ENCODE measurements around the gene ZNF777.
"Not testable (repeated sequence)": the region's sequence is repeated elsewhere in the genome, so short reads cannot be mapped to it uniquely, and the experiment has no call there.

The ZNF777 gene

DNA sequence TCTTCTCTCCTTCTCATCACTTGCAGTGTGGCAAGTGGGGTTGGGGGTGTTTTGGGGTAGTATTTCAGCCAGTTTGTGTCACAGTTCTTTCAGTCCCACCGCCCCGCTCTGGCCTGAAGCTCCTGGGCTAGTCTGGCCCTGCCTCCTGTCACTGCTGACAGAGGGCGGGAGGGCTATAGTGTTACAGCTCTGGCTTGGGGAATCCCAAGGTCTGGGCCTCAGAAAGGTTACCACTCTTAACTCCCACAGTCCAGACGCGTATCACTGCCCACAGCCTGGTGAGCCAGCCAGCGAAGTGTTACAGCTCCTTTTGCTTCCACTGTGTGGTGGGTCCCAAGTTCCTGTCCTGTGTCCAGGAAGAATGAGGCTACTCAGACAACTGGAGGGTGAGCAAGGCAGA, 56.0 kb downstream of the ZNF777 start:
- DNase-seq, result no peak

DNA sequence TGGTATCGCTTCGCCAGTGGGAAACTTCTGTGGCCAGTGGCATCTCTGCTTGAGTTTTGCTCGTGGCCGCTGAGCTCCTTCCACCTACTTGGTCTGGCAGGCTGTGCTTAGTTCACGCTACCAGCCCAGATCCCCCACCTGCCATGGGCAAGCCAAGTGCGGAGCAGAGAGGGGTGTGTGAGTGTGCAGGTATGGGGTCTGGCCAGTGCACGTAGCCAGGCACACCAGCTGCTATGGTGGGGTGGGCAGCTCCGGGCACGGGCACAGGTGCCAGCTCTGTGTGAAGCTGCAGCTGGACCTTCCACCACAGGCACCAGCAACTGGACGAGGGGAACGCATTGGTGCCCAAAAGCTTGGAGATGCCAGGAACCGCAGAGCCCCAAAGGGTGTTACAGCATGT, 56.5 kb downstream of the ZNF777 start:
- DNase-seq, result no peak

GRCh38 chr7:149398195-149398820, 62.6 kb downstream of the ZNF777 start:
- DNase-seq, result no peak

DNA sequence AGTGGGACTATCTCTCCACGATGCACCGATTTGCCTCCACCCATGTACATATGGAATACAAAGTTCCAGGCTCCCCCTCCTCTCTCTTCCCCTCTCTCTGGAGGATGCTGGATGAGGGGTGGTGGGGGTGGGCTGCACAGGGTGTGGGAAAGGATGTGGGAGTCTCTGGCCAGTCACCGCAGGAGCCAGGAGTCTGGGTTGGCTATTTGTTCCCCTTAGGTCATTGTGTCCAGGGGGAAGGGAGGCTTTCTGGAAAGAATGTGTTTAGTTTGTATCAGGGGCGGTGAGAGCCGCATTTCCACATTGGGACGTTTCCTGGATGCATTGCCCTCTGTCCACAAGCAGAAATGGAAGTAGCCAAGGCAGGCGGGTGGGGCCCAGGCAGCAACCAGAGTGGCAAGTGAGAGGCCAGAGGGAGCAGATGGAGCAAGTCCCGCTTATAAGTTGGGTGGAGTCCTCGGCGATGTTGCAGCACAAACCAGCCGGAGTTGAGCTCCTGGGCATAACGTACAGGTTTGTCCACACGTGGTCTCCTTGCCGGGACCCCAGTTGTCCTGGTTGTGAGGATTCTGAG, 63.3 kb downstream of the ZNF777 start:
- no peak for DNase-seq

DNA sequence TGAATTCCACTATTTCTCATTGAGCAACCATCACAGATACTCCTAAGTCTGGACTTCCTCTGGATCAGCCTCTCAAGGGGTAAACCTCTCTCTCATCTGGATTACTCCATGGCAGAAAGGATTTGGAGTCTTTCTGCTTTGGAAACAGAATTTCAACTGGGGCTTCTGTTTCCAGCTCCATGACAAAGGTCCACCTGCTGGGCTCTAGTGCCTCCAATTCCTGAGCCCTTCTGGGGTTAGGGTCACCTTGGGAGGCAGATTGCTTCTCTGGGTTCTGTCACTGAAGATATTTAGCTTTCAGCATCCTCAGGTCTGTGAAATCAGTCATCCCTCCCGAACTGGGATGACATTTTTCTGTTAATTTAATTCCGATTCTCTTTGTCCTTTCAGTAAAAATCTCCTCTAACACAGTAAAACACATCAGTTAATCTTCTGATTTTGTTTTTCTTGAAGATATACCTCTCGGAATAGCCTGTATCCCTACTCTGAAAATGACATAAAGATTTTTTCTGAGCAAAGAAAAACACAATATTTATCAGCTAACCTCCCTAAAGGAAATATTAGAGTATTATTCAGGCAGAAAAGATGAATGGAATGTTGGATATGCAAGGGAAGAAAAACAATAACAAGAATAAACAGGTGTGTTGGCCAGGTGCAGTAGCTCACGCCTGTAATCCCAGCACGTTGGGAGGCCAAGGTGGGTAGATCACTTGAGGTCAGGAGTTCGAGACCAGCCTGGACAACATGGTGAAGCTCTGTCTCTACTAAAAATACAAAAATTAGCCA, 72.1 kb downstream of the ZNF777 start:
- DNase-seq, result not testable (repeated sequence)

DNA sequence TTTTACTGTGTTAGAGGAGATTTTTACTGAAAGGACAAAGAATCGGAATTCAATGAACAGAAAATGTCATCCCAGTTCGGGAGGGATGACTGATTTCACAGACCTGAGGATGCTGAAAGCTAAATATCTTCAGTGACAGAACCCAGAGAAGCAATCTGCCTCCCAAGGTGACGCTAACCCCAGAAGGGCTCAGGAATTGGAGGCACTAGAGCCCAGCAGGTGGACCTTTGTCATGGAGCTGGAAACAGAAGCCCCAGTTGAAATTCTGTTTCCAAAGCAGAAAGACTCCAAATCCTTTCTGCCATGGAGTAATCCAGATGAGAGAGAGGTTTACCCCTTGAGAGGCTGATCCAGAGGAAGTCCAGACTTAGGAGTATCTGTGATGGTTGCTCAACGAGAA, 74.3 kb downstream of the ZNF777 start:
- DNase-seq, result not testable (repeated sequence)

- no peak for DNase-seq
Measured at GRCh38 chr7:149385195-149385950, 75.5 kb downstream of the ZNF777 start.
